Stimulated activated CD4-positive, alpha-beta T cell treated with anti-CD3 and anti-CD28 coated beads, Interleukin-1b, Interleukin-23, amount 100 ng/mL, for 24 hours (primary cell): Measurements from ENCODE around the gene ROBO4.

Experiments used
- DNase-seq, 4 experiments: peaks; one replicate each; pipeline ENCODE4 v3.0.0-alpha.2; 2020; ENCODE audit warnings: low read depth in 4 of 4, low spot score in 1 of 4

Gene ROBO4

DNA sequence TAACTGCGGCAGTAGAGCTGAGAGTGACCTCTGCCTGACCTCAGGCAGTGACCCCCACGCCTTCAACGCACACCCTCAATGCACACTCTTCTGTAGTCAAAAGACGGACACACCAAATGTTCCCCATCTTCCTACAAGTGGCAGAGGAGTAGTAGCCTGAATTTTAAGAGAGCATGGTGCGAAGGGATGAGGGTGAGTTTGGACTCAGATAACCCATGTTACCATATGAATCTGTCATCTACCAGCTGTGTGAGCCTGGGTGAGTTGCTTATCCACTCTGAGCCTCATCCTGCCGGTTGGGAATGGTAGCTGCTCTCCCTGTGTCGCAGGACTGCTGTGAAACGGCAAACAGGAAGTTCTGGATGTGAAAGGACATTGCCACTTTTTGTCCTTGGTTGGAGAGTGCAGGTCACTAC, 53.0 kb downstream of the ROBO4 start:
- no peak for DNase-seq

GRCh38 chr11:124843616-124843910, 54.1 kb downstream of the ROBO4 start:
- DNase-seq = no peak

DNA sequence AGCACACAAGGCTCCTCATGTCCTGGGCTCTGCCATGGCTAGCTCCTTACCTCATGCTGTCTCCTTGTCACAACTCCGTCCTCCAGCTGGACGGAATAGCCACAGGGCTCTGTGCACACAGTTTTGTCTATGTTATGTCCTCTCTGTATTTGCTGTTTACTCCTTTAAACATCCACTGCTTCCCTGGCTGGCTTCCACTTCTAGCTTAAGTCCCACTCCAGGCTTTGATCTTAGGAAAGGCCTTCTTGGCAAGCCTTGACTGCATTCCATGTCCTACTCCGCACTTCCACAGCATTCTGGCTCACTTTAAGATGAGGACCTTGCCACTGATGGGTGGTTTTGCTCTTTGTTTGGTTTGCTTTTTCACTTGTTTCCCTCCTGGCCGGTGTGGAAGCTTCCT, 55.4 kb downstream of the ROBO4 start:
- DNase-seq = no peak

GRCh38 chr11:124841840-124842239, 55.8 kb downstream of the ROBO4 start:
- no peak for DNase-seq

DNA sequence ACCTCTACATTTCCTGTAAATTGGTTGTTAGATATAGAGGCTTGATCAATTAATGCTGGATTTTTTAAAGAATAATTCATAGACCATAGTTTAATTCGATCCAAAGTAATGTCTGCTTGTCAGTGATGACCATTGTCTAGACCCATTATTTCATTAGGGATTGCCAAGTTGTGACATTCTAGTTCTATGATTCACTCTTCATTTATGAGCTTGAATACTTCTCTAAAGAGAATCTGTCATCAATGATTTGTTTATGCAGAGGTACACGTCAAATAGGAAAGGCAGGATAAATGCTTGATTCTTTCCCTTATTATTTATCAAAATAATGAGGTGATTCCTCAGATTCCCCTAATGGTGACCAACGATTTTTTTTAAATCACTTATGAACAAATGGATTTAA, 56.5 kb downstream of the ROBO4 start:
- no peak for DNase-seq

DNA sequence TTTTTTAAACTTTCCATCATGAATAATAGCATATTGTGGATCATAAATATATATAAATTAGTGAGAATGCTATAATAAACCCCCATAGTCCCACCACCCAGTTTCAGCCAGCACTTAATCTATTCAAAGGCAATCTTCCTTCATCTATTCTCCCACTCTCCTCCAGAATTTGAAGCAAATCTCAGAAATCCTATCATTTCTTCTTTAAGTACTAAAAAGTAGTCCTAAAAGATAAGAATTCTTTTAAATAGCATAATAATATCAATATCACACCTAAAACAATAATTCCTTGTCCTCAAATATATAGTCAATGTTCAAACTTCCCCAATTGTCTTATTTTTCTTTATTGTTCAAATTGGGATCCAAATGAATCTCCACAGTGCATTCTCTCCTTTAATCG, 57.0 kb downstream of the ROBO4 start:
- DNase-seq = no peak

GRCh38 chr11:124839972-124840621, 57.6 kb downstream of the ROBO4 start:
- no peak for DNase-seq

- no peak for DNase-seq
Observed at GRCh38 chr11:124839128-124839971, 58.3 kb downstream of the ROBO4 start.

DNA sequence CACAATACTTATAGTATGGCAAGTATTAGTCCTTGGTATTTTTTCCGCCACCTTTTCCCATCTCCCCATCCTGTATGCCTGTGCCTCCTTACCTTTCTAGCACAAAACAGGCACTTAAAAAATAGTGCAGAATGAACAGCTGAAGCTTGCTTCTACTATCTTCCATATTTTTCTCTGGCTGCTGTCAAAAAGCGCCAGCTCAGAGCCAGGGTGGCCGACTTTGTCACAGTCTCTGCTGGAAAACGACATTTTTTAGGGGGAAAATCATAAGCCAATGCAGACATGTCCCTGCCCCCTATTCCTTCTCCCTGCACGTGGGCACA, 58.9 kb downstream of the ROBO4 start:
- no peak for DNase-seq

DNA sequence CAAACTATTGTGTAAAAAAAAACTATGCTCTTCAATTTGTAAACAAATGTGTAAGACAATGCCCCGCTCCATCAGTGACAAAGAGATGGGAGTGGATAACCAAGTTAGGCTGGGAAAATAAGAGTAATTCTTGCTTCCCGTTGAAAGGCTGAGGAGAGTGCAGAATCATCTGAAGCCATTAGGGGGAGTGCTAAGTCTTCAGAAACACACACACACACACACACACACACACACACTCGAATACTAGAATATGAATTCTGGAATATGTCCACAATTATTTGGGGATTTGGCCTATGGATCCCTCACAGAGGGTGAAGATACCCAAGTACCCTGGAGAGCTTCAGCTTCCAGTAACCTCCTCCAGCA, 60.2 kb downstream of the ROBO4 start:
- DNase-seq = no peak

- no peak for DNase-seq
Observed at GRCh38 chr11:124835918-124836317, 61.7 kb downstream of the ROBO4 start.

GRCh38 chr11:124834526-124835180, 63.0 kb downstream of the ROBO4 start:
- no peak for DNase-seq
